Stimulated activated CD4-positive, alpha-beta T cell treated with anti-CD3 and anti-CD28 coated beads, Interleukin-12 subunit alpha, Interleukin-12 subunit beta, amount 100 ng/mL, for 24 hours (primary cell): ENCODE data around the gene CIRBP.
A peak's percentile ranks its signal among the peaks of the same experiment; 100 is the strongest.

Source experiments
- DNase-seq, 2 experiments: peaks; one replicate each; pipeline ENCODE4 v3.0.0-alpha.2; 2020; ENCODE audit warnings: low read depth in 2 of 2

The CIRBP gene

GRCh38 chr19:1230783-1231489, 38.2 kb upstream of the CIRBP start:
- no peak for DNase-seq

- DNase-seq, result no peak
Measured at GRCh38 chr19:1231729-1232637, 37.1 kb upstream of the CIRBP start.

DNA sequence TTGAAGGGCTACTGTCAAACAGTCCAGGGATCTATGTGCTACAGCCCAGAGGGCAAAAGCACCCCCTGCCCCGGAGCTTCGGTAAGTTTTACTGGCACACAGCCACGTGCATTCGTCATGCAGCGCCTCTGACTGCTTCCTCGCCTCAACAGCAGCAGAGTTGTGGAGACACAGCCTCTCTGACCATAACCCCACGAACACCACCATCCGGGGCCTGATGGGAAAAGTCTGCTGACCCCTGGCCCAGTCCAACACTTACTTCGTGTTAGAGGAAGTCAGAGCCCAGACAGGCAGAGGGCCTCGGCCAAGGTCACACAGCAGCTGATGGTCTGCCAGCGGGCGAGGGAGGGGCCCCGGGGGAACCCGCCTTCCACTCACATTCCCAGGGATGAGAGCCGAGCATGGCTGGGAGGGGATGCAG, 36.5 kb upstream of the CIRBP start:
- no peak for DNase-seq

DNA sequence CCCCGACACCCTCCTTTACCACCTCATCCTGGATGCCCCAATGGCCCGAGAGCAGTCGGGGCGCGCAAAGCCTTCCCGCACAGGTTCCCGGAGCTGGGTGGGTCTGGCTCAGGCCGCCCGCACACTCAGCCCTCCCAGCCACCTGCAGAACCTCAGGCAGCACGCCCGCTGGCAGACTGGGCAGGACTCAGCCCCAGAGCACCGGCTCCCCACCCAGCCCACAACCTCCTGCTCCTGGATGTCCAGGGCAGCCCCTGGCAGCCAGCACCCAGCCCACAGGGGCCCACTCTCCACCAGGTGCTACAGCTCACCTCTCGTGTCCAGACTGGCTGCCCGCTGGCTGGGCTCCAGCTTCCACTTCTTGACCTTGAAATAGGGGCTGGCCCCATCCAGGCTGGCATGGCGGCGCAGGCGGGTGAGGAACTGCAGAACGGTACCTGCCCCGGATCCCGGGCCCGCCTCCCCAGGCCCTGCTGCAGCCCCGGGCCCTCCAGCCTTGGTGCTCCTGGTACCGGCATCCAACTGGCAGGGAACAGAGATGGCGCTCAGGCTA, 35.9 kb upstream of the CIRBP start:
- DNase-seq, result no peak

DNA sequence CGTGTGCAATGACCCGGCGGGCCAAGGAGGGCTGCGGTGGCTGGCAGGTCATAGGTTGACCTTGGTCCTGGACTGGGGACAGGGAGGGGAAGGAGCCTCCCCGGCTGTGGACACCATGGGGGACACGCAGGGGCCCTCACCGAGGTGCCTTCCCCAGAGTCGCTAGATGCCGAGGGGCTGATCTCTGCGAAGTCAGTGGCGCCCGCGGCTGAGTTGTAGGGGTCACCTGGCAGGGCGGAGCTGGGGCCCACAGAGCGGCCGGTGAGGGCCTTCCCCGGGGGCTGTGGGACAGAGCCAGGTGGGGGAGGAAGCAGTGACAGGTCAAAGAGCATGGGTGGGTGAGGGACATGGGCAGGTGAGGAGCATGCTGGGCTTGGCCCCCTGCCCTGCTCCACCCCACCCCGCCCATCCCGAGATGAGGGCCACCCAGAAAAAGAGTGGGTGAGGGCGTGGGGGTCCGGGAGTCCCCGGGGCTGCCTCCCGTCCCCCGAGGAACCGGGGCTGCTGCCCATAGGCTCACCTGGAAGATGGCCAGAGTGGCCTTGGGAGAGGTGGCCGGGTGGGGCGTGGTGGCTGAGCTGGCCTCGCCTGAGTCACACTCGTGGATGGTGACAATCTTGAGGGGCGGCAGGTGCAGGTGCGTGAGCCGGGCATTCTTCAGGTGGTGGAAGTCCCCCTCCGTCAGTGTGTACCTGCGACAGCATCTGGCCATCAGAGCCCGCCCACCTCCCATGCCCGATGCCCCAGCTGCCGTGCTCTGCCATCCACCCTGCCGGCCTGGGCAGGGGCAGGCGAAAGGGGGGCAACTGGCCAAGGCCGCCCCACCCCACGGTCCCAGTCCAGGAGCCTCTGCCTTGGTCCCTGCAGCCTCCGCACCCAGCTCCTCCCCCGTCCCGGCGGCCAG, 34.8 kb upstream of the CIRBP start:
- DNase-seq, result no peak

DNA sequence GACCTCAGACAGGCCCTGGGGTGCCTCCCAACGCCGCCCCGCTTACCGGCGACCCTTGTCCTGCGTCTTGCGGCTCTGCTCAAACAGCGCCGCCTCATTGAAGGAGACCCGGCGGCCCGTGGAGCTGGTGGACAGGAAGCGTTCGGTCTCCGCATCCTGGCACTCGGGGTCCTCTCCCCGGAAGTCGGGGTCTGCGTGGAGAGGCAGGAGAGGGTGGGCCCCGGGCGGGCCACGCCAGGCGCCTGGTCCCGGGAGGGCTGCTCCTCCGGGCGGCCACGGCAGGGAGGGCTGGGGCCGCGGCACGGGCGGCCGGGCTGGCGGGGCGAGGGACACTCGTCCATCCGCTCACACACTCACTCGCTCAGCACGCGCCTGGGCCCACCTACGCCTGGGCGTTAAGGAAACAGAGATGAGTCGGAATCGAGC, 34.2 kb upstream of the CIRBP start:
- no peak for DNase-seq

DNA sequence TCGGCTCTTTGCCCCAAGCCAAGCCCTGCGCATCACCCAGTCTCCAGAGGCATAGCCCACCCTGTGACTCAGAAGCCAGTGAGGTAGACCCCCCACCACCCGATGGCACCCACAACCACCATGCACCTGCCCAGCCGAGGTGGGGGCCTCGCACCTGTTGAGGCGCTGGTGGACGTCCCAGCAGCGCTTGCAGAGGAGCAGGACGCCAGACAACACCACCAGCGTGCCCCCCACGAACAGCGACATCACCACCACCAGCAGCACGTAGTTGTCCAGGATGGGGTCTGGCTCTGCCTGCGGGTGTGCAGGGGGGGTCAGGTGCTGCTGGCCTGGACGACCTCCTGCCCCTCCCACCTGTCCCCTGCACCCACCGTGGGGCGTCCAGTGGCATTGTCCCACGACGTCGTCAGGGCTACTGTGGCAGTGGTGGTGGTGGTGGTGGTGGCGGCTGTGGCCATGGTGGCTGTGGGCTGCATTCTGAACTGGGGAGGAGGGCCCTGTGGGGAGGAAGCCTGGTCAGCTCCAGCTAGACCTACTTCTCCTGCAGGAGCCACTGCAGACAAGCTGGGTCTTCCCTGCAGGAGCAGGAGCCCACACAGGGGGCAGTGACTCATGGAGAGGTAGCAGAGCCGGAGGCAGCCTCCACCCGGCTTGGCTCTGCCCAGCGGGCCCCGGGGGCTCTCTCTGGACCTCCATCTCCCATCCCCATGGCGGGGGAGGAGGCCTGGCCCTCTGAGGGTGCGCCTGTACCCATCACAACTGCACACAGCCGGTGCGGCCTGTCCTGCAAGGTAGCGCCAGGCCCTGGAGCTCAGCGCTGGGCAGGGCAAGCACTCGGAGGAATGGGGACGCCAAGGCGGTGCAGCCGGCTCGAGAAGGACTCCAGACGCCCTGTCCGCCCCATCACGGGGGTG, 33.2 kb upstream of the CIRBP start:
- no peak for DNase-seq

DNA sequence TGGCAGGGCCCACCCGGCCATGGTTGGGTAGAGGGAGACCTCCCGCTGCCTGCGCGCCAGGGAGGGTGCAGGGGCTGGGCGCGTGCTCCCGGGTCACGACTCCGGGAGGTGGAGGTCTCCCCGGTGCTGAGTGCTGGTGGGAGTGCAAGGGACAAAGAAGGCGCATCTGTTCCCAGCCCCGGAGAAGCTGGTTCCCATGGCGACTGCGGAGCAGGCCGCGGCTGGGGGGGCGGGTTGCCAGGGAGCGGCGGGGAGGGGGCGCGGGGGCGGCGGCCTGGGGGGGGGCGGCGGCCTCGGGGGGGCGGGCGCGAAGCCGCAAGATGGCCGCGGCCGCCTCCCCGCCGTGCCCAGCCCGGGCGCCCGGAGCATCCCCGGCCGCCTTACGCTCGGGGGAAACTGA, 32.6 kb upstream of the CIRBP start:
- no peak for DNase-seq

GRCh38 chr19:1237027-1237659, 32.0 kb upstream of the CIRBP start:
- no peak for DNase-seq

DNA sequence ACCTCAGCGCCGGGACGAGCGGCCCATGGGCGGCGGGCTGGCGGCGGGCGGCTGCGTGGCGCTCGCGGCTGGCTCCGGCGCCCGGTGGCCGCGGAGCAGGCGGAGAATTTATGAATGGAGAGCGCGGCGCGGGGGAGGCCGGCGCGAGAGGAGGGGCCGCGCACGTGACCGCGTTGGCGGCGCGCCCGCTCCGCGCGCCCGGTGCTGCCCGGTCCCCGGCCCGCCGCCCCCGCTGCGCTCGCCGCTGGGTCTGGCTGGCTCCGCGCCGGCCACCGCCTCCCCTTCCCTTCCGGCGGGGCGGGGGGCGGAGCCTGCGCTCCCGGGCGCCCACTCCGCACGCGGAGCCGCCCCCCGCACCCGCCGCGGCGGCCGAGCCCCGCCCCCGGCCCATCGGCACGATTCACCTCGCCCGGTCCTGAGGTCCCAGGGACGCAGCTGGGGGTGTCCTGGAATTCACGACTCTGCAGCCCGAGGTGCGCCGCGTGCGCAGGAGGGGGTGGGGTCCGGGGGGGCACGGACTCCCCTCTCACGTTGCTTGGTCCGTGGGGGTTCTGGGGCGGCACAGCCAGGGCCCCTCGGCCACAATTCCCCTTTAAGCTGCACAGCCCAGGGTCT, 31.3 kb upstream of the CIRBP start, which contains the start of gene CBARP:
Gene CBARP, minus strand, starts transcription at position 252 of the 615 bp plus-strand sequence. CDS start 1,905 bp downstream, outside the sequence.
- no peak for DNase-seq

DNA sequence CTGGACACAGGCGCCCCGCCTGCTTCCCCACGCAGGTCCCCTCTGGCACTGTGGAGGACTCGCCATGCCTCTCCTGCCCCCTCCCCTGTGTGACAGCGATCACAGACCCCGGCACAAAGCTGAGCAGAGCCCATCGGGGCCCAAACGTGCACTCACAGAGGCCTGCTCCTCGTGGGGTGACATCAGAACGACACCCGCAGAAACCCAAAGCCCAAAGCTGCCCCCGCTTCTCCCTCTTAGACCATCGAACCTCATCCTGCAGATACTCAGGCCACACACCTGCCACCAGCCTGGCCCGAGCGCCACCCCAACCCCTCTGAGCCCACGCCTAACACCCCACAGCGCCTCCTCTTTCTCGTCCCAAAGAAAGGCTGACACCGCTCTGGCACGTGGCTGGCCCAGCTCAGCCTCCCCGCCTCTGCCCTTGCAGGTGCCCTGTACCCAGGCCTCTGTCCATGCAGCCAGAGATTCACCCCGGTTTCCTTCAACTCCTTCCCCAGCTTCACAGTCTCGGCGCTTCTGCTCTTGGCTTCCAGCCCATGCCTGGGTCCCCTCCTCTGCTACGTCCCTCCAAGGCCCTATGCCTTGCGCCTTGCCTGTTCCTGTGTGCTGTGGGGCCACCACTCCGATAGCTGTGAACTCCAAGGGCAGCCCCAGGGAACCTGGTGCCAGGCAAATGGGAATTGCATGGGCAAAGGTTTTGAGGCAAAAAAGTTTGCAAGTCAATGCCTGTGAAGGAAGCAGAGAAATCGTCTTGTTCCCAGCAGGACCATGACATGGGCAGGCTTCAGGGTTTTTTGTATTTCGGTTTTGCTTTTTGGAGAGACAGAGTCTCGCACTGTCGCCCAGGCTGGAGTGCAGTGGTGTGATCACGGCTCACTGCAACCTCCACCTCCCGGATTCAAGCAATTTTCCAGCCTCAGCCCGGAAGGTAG, 30.5 kb upstream of the CIRBP start:
- no peak for DNase-seq

GRCh38 chr19:1239420-1239795, 29.7 kb upstream of the CIRBP start:
- DNase-seq, result no peak

DNA sequence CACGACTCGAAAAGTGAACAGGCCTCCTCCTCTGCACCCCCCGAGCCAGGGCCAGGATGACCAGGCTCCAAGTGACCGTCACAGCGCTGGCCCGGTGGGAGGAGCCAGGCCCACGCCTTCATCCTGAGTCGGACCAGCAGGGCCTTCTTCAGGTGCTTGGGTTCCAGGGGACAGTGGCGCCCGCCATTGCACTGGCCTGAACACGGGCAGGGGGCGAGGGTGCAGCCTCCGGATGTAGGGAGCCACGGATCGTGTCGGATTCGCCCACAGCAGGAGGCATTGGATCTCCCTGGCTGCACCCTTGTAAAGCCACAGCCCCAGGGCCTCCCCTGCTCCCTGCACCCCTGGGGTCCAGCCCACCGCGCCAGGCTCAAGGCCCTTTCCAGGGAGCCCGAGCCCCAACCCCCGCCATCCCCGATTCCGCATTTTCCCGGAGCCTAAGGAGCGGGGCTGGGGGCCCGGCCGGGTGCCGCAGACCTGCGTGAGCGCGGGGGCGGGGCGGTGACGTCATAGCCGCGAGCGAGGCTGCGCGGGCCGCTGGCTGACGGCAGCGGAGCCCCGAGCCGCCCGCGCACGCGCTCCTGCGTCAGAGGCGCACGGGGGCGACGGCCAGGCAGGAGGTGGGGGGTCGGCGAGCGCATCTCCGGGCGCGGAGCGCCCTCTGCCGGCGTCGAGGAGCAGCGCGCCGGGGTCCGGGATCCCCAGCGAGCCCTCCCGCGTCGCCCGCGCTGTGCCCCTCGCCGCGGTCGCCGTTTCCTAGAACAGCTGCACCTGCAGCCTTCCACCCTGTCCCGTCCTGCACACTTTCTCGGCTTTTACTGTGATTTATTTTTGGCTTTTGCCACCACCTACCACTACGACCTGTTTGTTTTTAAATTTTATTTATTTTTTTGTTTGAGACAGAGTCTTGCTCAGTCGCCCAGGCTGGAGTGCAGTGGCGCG, 29.1 kb upstream of the CIRBP start:
- DNase-seq, result peak; percentile 81 to 87

DNA sequence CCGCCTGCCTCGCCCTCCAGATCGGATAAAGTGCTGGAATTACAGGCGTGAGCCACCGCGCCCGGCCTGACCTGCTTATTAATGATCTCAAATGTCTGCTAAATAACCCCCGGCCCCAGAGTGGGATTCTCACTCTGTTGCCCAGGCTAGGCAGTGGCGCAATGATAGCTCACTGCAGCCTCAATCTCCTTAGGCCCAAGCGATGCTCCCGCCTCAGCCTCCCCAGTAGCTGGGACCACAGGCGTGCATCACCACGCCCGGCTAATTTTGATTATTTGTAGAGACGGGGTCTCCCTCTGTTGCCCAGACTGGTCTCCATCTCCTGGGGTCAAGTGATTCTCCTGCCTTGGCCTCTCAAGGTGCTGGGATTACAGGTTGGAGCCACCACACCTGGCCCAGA, 28.2 kb upstream of the CIRBP start:
- DNase-seq, result no peak

GRCh38 chr19:1241417-1242095, 27.6 kb upstream of the CIRBP start, which contains the start of gene ATP5F1D:
Gene ATP5F1D (plus strand): TSS chr19:1241751. CDS start chr19:1241851, 100 bp downstream.
- DNase-seq, result peak; percentile 84 to 86
